ENCODE data around the gene TMEM163. TPM values are rescaled to one million over a fixed set of nuclear protein-coding genes. Genes with fewer than 3 reads are reported as not detected.

Gene TMEM163
- total and polyA plus RNA-seq, 2 donors (not counting 3 experiments of a cell fraction or from before 2014, with no cell fraction given): 1.0 to 2.8 TPM

DNA sequence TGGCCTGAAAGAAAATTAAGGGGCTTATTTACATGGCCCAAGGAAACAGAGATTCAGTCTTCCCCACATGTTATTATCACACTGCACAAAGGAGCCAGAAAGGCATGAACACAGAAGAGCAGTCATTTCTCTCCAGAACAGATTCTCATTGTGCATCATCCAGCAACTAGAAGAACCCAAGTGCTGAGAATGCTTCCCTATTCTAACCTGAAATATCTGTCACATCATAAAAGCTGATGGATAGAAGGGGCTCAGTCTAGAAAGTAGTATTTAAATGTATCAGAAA is 145.8 kb downstream of the TMEM163 start:
- no peak overlapping the region for H3K4me2 ChIP-seq (ENCODE audit: insufficient read depth, low read length)
- DNase-seq (ENCODE audit: low read depth, low spot score) (no peak), FAIRE-seq (no peak)
- dilution Hi-C loops (cut with MboI; ENCODE audit: extremely low pct_ligation_motif_present, low sequenced_read_pairs) (no loop called here), intact Hi-C loops (cut with micrococcal nuclease) (no loop called here)
- H3K4me3 ChIP-seq (replicated peaks in 1 of 3; ENCODE audit: insufficient read depth in 1 of 3, low read depth in 1 of 3, low read length in 3 of 3): no peak overlapping the region
- H3K36me3 ChIP-seq (ENCODE audit: control insufficient read depth in 2 of 2, extremely low read depth in 1 of 2, insufficient read depth in 2 of 2, low read length in 2 of 2): no peaks in the 10 kb centered on the region
- no peaks in the 10 kb centered on the region for H3K79me2 ChIP-seq (ENCODE audit: control insufficient read depth, insufficient read depth, low read length)
- no peaks in the 10 kb centered on the region for H3K4me1 ChIP-seq (ENCODE audit: control insufficient read depth, extremely low read depth, insufficient read depth, low read length)
- no peak overlapping the region for H3K9ac ChIP-seq (replicated peaks; ENCODE audit: extremely low read depth, insufficient read depth, low read length)
- H4K20me1 ChIP-seq (replicated peaks; ENCODE audit: control insufficient read depth, extremely low read depth, insufficient read depth, low read length): no peaks in the 10 kb centered on the region
- no peak for TF ChIP-seq POLR2A (IDR thresholded peaks at IDR 0.05; ENCODE audit: low read depth, low read length)
- no peak for TF ChIP-seq JUN (IDR thresholded peaks at IDR 0.05; ENCODE audit: borderline replicate concordance, insufficient read depth, insufficient read length, low read depth)
- TF ChIP-seq MYC (IDR thresholded peaks at IDR 0.05; ENCODE audit: low read depth, low read length): no peak
- no peak for TF ChIP-seq POLR2AphosphoS5 (IDR thresholded peaks at IDR 0.05; ENCODE audit: insufficient read depth, low read depth, low read length)
- TF ChIP-seq, protein P1, sequence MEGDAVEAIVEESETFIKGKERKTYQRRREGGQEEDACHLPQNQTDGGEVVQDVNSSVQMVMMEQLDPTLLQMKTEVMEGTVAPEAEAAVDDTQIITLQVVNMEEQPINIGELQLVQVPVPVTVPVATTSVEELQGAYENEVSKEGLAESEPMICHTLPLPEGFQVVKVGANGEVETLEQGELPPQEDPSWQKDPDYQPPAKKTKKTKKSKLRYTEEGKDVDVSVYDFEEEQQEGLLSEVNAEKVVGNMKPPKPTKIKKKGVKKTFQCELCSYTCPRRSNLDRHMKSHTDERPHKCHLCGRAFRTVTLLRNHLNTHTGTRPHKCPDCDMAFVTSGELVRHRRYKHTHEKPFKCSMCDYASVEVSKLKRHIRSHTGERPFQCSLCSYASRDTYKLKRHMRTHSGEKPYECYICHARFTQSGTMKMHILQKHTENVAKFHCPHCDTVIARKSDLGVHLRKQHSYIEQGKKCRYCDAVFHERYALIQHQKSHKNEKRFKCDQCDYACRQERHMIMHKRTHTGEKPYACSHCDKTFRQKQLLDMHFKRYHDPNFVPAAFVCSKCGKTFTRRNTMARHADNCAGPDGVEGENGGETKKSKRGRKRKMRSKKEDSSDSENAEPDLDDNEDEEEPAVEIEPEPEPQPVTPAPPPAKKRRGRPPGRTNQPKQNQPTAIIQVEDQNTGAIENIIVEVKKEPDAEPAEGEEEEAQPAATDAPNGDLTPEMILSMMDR (IDR thresholded peaks at IDR 0.05; ENCODE audit: extremely low read depth in 1 of 2, insufficient read depth in 1 of 2, low read depth in 1 of 2, low read length in 2 of 2): no peak
- TF ChIP-seq EZH2 (IDR thresholded peaks at IDR 0.05; ENCODE audit: borderline replicate concordance, low read depth, low read length, severe bottlenecking): no peak
- TF ChIP-seq GATA2 (IDR thresholded peaks at IDR 0.05; ENCODE audit: insufficient read depth, insufficient read length, low read depth, low read length): no peak
- TF ChIP-seq, protein P2, sequence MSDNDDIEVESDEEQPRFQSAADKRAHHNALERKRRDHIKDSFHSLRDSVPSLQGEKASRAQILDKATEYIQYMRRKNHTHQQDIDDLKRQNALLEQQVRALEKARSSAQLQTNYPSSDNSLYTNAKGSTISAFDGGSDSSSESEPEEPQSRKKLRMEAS (IDR thresholded peaks at IDR 0.05; ENCODE audit: insufficient read depth, insufficient read length): no peak
- no peaks in the 10 kb centered on the region for H3K9me1 ChIP-seq (replicated peaks; ENCODE audit: control insufficient read depth, extremely low read depth, insufficient read depth, low read length)
- CTCF ChIA-PET: interaction anchor here (1.0 kb wide), 1 partner anchor 12 kb away, joined by 3 read pairs; no protein-coding TSS in a partner anchor
- no peak overlapping the region for H3K27ac ChIP-seq (ENCODE audit: insufficient read depth, low read depth, low read length)
- no peak overlapping the region for H2AFZ ChIP-seq (ENCODE audit: low read depth, low read length)
- no TSS peak for BruUV-seq (replicated peaks)
- no peaks in the 10 kb centered on the region for H3K27me3 ChIP-seq (ENCODE audit: control insufficient read depth in 2 of 2, insufficient read depth in 2 of 2, low read length in 2 of 2)
- H3K9me3 ChIP-seq (replicated peaks; ENCODE audit: control insufficient read depth, insufficient read depth, low read length): no peaks in the 10 kb centered on the region
- POLR2A ChIA-PET: no interaction called here
